Astrocyte (in vitro differentiated cells and primary cell): Measurements from ENCODE around the gene MATN3. TPM values are rescaled to one million over a fixed set of nuclear protein-coding genes. Genes with fewer than 3 reads are reported as not detected.

ENCODE experiments used
- DNase-seq: peaks from one replicate; pipeline ENCODE4 v3.0.0-alpha.2; 2010; ENCODE audit warnings: low read depth
- FAIRE-seq: peaks from 2 replicates; lab custom pipeline; 2011; peaks lifted over from hg19 to GRCh38; lab: Jason Lieb, UNC
- H2AFZ ChIP-seq: 2 replicates; pipeline ENCODE4 v1.6.0; 2012; ENCODE audit warnings: low read depth, low read length, inconsistent platforms
- H3K27ac ChIP-seq: 2 replicates; pipeline ENCODE4 v1.5.1; 2011; ENCODE audit warnings: low read depth, low read length, inconsistent platforms
- H3K27me3 ChIP-seq: 2 replicates; pipeline ENCODE4 v1.6.0; 2011; ENCODE audit warnings: low read length, inconsistent platforms; ENCODE audit not compliant: insufficient read depth
- H3K36me3 ChIP-seq: 2 replicates; pipeline ENCODE4 v1.5.1; 2011; ENCODE audit warnings: low read length, inconsistent platforms; ENCODE audit not compliant: insufficient read depth
- H3K4me1 ChIP-seq: 2 replicates; pipeline ENCODE4 v1.5.1; 2011; ENCODE audit warnings: low read length, inconsistent platforms; ENCODE audit not compliant: insufficient read depth
- H3K4me2 ChIP-seq: 2 replicates; pipeline ENCODE4 v1.6.0; 2012; ENCODE audit warnings: low read length, inconsistent platforms
- H3K4me3 ChIP-seq: 2 replicates; pipeline ENCODE4 v1.5.1; 2011; ENCODE audit warnings: low read depth, mild to moderate bottlenecking, low read length, inconsistent platforms; ENCODE audit not compliant: insufficient read depth
- H3K79me2 ChIP-seq: 2 replicates; pipeline ENCODE4 v1.6.0; 2012; ENCODE audit warnings: mild to moderate bottlenecking, low read length, inconsistent platforms; ENCODE audit not compliant: insufficient read depth
- H3K9ac ChIP-seq: 2 replicates; pipeline ENCODE4 v1.6.0; 2012; ENCODE audit warnings: mild to moderate bottlenecking, low read length, inconsistent platforms
- H3K9me3 ChIP-seq: 2 replicates; pipeline ENCODE4 v1.5.1; 2012; ENCODE audit warnings: low read depth, mild to moderate bottlenecking, low read length, inconsistent platforms; ENCODE audit not compliant: insufficient read depth
- H4K20me1 ChIP-seq: 2 replicates; pipeline ENCODE4 v1.6.0; 2012; ENCODE audit warnings: low read length, inconsistent platforms; ENCODE audit not compliant: insufficient read depth
- H3K27ac Mint-ChIP-seq: one replicate; pipeline ENCODE4 v1.8.0; 2021; ENCODE audit warnings: mild to moderate bottlenecking, mixed read lengths; ENCODE audit not compliant: unreplicated experiment
- H3K27me3 Mint-ChIP-seq: one replicate; pipeline ENCODE4 v1.8.0; 2021; ENCODE audit warnings: low read depth, mixed read lengths; ENCODE audit not compliant: unreplicated experiment
- H3K36me3 Mint-ChIP-seq: one replicate; pipeline ENCODE4 v1.8.0; 2021; ENCODE audit warnings: low read depth, mixed read lengths; ENCODE audit not compliant: unreplicated experiment
- H3K4me1 Mint-ChIP-seq: one replicate; pipeline ENCODE4 v1.8.0; 2021; ENCODE audit warnings: low read depth, mixed read lengths; ENCODE audit not compliant: unreplicated experiment
- H3K4me3 Mint-ChIP-seq: one replicate; pipeline ENCODE4 v1.8.0; 2021; ENCODE audit warnings: mild to moderate bottlenecking, moderate library complexity, mixed read lengths; ENCODE audit not compliant: unreplicated experiment
- H3K9me3 Mint-ChIP-seq: one replicate; pipeline ENCODE4 v1.8.0; 2021; ENCODE audit warnings: mild to moderate bottlenecking, mixed read lengths; ENCODE audit not compliant: unreplicated experiment
- CTCF ChIP-seq: IDR thresholded peaks from 2 replicates; pipeline ENCODE4 v1.5.1; 2011; ENCODE audit warnings: low read depth, mild to moderate bottlenecking, inconsistent platforms, low read length, moderate library complexity; ENCODE audit not compliant: insufficient read depth
- EZH2 ChIP-seq: IDR thresholded peaks from 2 replicates; pipeline ENCODE4 v1.6.1; 2012; ENCODE audit warnings: mild to moderate bottlenecking, low read length, inconsistent platforms; ENCODE audit not compliant: insufficient read depth
- total RNA-seq: library from RNA; stranded (reverse); gene quantifications from 2 replicates; pipeline ENCODE4 v1.2.1, GENCODE V29; 2021

Gene MATN3
- total RNA-seq, 1 donor from 2014 or later: 13.3 TPM

- FAIRE-seq: no peak
- no peak overlapping the region for H3K4me3 ChIP-seq
- Mint-ChIP-seq H3K9me3 (no peaks in the 10 kb centered on the region), H3K36me3 (peaks cover 10% of the 10 kb centered on the region), H3K4me1 (peaks cover 32% of the 10 kb centered on the region), H3K4me3 (peak overlapping the region; percentile 42), H3K27ac (no peak overlapping the region), H3K27me3 (no peaks in the 10 kb centered on the region)
- no peak overlapping the region for H3K27ac ChIP-seq
- peaks cover 84% of the 10 kb centered on the region for H4K20me1 ChIP-seq
- H2AFZ ChIP-seq: no peak overlapping the region
- peaks cover 90% of the 10 kb centered on the region for H3K79me2 ChIP-seq
- no peaks in the 10 kb centered on the region for H3K27me3 ChIP-seq
- H3K9ac ChIP-seq: no peak overlapping the region
- TF ChIP-seq CTCF: no peak
- TF ChIP-seq EZH2: no peak
- H3K4me1 ChIP-seq: peaks cover 8% of the 10 kb centered on the region
- H3K4me2 ChIP-seq: no peak overlapping the region
- H3K9me3 ChIP-seq: no peaks in the 10 kb centered on the region
- DNase-seq: no peak
- H3K36me3 ChIP-seq: peaks cover 24% of the 10 kb centered on the region
These were observed 30.1 kb upstream of the MATN3 start for GRCh38 chr2:20042531-20042930.

GRCh38 chr2:20040489-20041172, 28.2 kb upstream of the MATN3 start:
- Histone ChIP-seq H2AFZ (no peak overlapping the region), H3K27ac (no peak overlapping the region), H3K9me3 (no peaks in the 10 kb centered on the region), H3K36me3 (peaks cover 37% of the 10 kb centered on the region), H3K4me1 (peaks cover 8% of the 10 kb centered on the region), H3K27me3 (no peaks in the 10 kb centered on the region), H3K4me3 (no peak overlapping the region), H3K9ac (no peak overlapping the region), H3K4me2 (no peak overlapping the region), H4K20me1 (peaks cover 90% of the 10 kb centered on the region), H3K79me2 (peaks cover 88% of the 10 kb centered on the region)
- Mint-ChIP-seq H3K4me1 (peaks cover 36% of the 10 kb centered on the region), H3K9me3 (no peaks in the 10 kb centered on the region), H3K27ac (peak overlapping the region; percentile 31), H3K36me3 (peaks cover 22% of the 10 kb centered on the region), H3K4me3 (peak overlapping the region; percentile 40), H3K27me3 (no peaks in the 10 kb centered on the region)
- DNase-seq (peak; percentile 43), FAIRE-seq (no peak)
- TF ChIP-seq EZH2 (no peak), CTCF (no peak)

DNA sequence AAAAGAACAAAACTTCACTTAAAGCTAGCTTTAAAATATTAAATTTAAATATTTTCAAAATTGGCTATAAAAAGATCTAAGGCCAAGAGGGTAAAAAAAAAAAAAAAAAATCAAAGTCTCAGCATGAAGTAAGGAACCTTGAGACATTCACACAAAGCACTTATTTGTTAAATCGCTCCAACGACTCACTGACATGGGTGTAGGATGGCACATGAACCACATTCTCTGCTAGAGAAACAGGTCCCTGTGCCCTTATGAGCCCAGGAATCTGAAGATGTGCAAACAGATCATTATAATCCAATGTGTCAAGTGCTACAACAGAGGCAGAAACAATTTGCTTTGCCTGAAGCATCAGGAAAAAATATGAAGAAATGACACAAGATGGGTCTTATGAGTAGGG, 25.2 kb upstream of the MATN3 start:
- Histone ChIP-seq H4K20me1 (peaks cover 86% of the 10 kb centered on the region), H3K36me3 (peaks cover 64% of the 10 kb centered on the region), H3K4me2 (no peak overlapping the region), H3K4me1 (peaks cover 8% of the 10 kb centered on the region), H3K9me3 (no peaks in the 10 kb centered on the region), H3K27me3 (no peaks in the 10 kb centered on the region), H3K4me3 (no peak overlapping the region), H2AFZ (no peak overlapping the region), H3K27ac (no peak overlapping the region), H3K9ac (no peak overlapping the region), H3K79me2 (peaks cover 58% of the 10 kb centered on the region)
- Mint-ChIP-seq H3K36me3 (peaks cover 30% of the 10 kb centered on the region), H3K4me1 (peaks cover 30% of the 10 kb centered on the region), H3K27ac (no peak overlapping the region), H3K27me3 (no peaks in the 10 kb centered on the region), H3K9me3 (no peaks in the 10 kb centered on the region), H3K4me3 (no peak overlapping the region)
- TF ChIP-seq EZH2 (no peak), CTCF (no peak)
- FAIRE-seq: no peak
- DNase-seq: no peak
